GM21423 (cell line): Measurements from ENCODE around the gene DNAJA1.
"Not testable (repeated sequence)": the region's sequence is repeated elsewhere in the genome, so short reads cannot be mapped to it uniquely, and the experiment has no call there.

Experiments used
- ATAC-seq: cut with Tn5 transposase; IDR thresholded peaks from one replicate; pipeline ENCODE4 v1.9.1; 2021; ENCODE audit warnings: mild to moderate bottlenecking, moderate library complexity; ENCODE audit not compliant: unreplicated experiment

The DNAJA1 gene

DNA sequence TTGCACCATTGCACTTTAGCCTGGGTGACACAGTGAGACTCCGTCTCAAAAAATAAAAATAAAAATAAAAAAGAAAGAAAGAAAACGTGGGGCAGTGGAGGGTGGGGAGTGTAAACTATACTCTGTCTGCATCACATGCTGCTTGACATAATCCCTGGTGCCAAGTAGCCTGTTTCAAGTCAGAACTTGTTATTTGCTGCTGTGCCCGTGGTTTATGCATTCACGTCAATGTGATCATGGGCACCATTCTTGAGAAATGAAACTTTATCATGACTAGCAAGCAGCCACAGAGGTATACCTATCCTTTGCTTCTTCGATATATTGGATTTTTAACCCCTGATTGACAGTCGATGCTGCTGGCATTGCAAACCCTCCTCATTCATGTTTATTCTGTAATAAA, 55.5 kb downstream of the DNAJA1 start:
- ATAC-seq: no peak

GRCh38 chr9:33081128-33081851, 56.2 kb downstream of the DNAJA1 start:
- peak; percentile 31 for ATAC-seq

DNA sequence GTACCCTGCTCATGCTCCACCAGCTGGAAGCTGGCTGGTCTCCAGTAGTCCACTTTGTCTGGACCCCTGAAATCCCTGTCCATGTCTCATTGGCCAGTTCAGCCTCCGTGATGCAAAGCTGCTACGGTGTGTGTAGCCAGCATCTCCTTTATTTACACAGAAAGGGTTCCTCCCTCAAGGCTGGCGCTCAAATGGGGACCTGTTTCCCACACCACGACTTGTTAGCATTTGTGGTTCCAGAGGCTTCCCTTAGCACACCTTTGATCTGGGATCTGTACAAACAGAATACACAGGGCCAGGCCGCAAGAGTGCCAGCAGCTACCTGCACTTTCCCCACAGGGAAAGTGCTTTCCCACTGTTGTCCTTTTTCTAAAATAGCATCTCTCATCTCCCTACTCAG, 57.1 kb downstream of the DNAJA1 start:
- no peak for ATAC-seq

DNA sequence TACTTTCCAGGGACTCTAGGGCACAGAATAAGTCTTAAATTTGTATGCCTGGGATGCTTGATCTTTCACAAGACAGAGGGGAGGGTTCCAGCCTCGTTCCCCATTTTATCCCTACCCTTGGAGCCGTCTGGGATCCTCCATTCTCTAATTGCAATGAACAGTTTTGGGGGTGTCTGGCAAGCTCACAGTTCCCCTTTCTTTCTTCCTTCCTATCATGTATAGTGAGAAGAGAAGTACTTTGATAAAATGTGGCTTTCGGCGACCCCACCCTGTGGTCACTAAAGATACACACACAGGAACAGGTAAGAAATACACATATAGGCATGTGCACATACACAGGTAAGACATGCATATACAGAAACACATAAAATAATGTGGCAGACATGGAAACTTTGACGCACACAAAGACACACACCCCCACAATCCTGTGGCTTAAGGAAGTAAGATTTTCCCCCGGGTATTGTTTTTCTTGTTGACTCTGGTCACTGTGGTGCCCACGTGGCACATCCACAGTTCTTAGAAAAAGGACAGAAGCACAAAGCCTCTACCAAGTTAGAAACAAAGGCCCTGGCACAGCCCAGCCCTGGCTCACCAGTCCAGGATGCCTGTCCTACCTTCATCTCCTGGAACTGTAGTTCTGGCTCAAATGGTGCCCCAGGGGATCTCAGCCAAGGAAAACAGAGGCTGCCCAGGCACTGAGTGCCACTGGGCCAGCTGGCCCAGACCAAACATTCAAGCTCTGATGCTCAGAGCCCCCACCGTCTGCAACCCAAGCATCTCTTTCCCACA, 57.7 kb downstream of the DNAJA1 start:
- no peak for ATAC-seq

DNA sequence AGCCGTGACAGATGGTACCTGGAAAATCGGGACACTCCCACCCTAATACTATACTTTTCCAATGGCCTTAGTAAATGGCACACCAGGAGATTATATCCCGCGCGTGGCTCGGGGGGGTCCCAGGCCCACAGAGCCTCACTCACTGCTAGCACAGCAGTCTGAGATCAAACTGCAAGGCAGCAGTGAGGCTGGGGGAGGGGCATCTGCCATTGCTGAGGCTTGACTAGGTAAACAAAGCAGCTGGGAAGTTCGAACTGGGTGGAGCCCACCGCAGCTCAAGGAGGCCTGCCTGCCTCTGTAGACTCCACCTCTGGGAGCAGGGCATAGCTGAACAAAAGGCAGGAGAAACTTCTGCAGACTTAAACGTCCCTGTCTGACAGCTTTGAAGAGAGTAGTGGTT, 60.6 kb downstream of the DNAJA1 start:
- ATAC-seq: not testable (repeated sequence)
